CD4-positive, alpha-beta memory T cell (primary cell): ENCODE measurements around the gene VIPR2. TPM values are rescaled to one million over a fixed set of nuclear protein-coding genes. Genes with fewer than 3 reads are reported as not detected.
"Not testable (repeated sequence)": the region's sequence is repeated elsewhere in the genome, so short reads cannot be mapped to it uniquely, and the experiment has no call there.

ENCODE experiments used
- CTCF ChIA-PET: fragments of 350-600 bp; sonication (Branson Sonifier 250); formaldehyde crosslinking; loops from one replicate; lab custom pipeline; 2021; ENCODE audit warnings: inconsistent platforms; ENCODE audit not compliant: partially characterized antibody; lab: Charles Lee
- POLR2A ChIA-PET: fragments of 350-600 bp; sonication (Branson Sonifier 250); formaldehyde crosslinking; loops from one replicate; lab custom pipeline; 2021; ENCODE audit not compliant: partially characterized antibody; lab: Charles Lee
- DNase-seq, 5 donors: peaks; one replicate each; pipeline versions ENCODE4 v3.0.0 to v3.0.0-alpha.2; 2020 to 2022; ENCODE audit warnings: mixed read lengths in 1 of 5
- H3K27ac ChIP-seq: one replicate; pipeline ENCODE4 v1.7.0; 2013; ENCODE audit warnings: low read depth, low read length
- H3K27me3 ChIP-seq: 2 replicates; pipeline ENCODE4 v1.7.0; 2013; ENCODE audit warnings: mild to moderate bottlenecking, low read length, moderate library complexity; ENCODE audit not compliant: insufficient read depth
- H3K36me3 ChIP-seq: 2 replicates; pipeline ENCODE4 v1.7.0; 2013; ENCODE audit warnings: mild to moderate bottlenecking, low read length, moderate library complexity; ENCODE audit not compliant: insufficient read depth
- H3K4me1 ChIP-seq: 2 replicates; pipeline ENCODE4 v1.7.0; 2013; ENCODE audit warnings: mild to moderate bottlenecking, low read length, moderate library complexity; ENCODE audit not compliant: insufficient read depth
- H3K4me3 ChIP-seq, 2 donors: one replicate each; pipeline ENCODE4 v1.7.0; 2013; ENCODE audit warnings: low read length in 2 of 2, mild to moderate bottlenecking in 1 of 2
- H3K9me3 ChIP-seq, 2 donors: one replicate each; pipeline ENCODE4 v1.7.0; 2013; ENCODE audit warnings: low read length in 2 of 2, control low read depth in 1 of 2; ENCODE audit not compliant: control insufficient read depth in 1 of 2
- H3K27ac Mint-ChIP-seq, 7 donors: one replicate each; pipeline ENCODE4 v1.8.0; 2020 to 2021; ENCODE audit warnings: mixed read lengths in 7 of 7, mild to moderate bottlenecking in 6 of 7, inconsistent platforms in 3 of 7, moderate library complexity in 3 of 7
- H3K27me3 Mint-ChIP-seq, 2 donors: one replicate each; pipeline ENCODE4 v1.8.0; 2020 to 2021; ENCODE audit warnings: mixed read lengths in 2 of 2
- H3K36me3 Mint-ChIP-seq, 2 donors: one replicate each; pipeline ENCODE4 v1.8.0; 2020 to 2021; ENCODE audit warnings: mixed read lengths in 2 of 2, inconsistent platforms in 1 of 2, mild to moderate bottlenecking in 1 of 2
- H3K4me1 Mint-ChIP-seq, 4 donors: one replicate each; pipeline ENCODE4 v1.8.0; 2020 to 2021; ENCODE audit warnings: mixed read lengths in 4 of 4, mild to moderate bottlenecking in 1 of 4
- H3K4me3 Mint-ChIP-seq, 8 donors: one replicate each; pipeline ENCODE4 v1.8.0; 2020 to 2021; ENCODE audit warnings: mixed read lengths in 8 of 8, mild to moderate bottlenecking in 7 of 8, moderate library complexity in 6 of 8, inconsistent platforms in 3 of 8
- H3K9me3 Mint-ChIP-seq, 8 donors: one replicate each; pipeline ENCODE4 v1.8.0; 2020 to 2021; ENCODE audit warnings: mixed read lengths in 8 of 8, mild to moderate bottlenecking in 5 of 8, inconsistent platforms in 3 of 8, moderate library complexity in 1 of 8
- intact Hi-C: fragments of 100-400 bp; cut with micrococcal nuclease; formaldehyde crosslinking; loops from one replicate; pipeline ENCODE4 v1.15.1; 2023
- polyA plus RNA-seq, 2 donors: library from polyadenylated mRNA; unstranded; fragments of 300-500 nt; fragmentation: Illumina TruSeq; gene quantifications; one replicate each; pipeline ENCODE4 v1.2.3, GENCODE V29; 2021
- total RNA-seq, 2 experiments: library from RNA; stranded (reverse); gene quantifications; one replicate each; pipeline ENCODE4 v1.2.3, GENCODE V29; 2021

The VIPR2 gene
- total and polyA plus RNA-seq, 4 experiments from 2014 or later: 0.15 to 0.17 TPM; not detected in 2

DNA sequence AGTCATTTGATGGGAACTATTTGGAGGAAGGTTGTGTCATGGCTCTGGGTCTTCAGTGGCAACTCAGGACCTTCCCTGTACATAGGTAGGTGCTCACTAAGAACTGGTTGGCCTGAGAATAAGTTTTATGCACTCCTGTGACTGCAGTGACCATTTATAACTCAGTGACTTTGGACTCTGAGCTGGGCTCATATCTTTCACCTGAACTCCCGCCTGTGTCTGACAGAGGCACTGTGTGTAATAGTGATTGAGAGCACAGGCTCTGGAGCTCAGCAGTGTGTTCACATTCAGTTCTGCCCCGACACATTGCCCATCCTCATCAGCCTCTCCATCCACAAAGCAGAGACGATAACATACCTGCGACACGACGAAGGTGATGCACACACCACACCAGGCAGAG lies 34.6 kb upstream of the VIPR2 start:
- no peak for DNase-seq
- peaks cover 9 to 20% (median 13%) of the 10 kb centered on the region in 4 donors for H3K4me1 Mint-ChIP-seq
- peak overlapping the region in 1 of 7 donors; percentile 23 for H3K27ac Mint-ChIP-seq
- peaks cover 3 to 20% (median 15%) of the 10 kb centered on the region in 8 donors for H3K9me3 Mint-ChIP-seq
- no peaks in the 10 kb centered on the region for H3K36me3 ChIP-seq
- POLR2A ChIA-PET: no interaction called here
- H3K27me3 Mint-ChIP-seq: peaks cover 4 to 6% of the 10 kb centered on the region in 2 donors
- H3K4me1 ChIP-seq: peaks cover 7% of the 10 kb centered on the region
- H3K36me3 Mint-ChIP-seq: no peaks in the 10 kb centered on the region
- CTCF ChIA-PET: interaction anchor here (1.7 kb wide), 1 partner anchor 17 kb away, joined by 3 read pairs; no protein-coding TSS in a partner anchor
- no peaks in the 10 kb centered on the region for H3K27me3 ChIP-seq
- no peak overlapping the region for H3K4me3 ChIP-seq
- H3K4me3 Mint-ChIP-seq: no peak overlapping the region
- H3K9me3 ChIP-seq: peaks cover 0 to 9% of the 10 kb centered on the region in 2 donors
- intact Hi-C loops: no loop called here
- no peak overlapping the region for H3K27ac ChIP-seq

DNA sequence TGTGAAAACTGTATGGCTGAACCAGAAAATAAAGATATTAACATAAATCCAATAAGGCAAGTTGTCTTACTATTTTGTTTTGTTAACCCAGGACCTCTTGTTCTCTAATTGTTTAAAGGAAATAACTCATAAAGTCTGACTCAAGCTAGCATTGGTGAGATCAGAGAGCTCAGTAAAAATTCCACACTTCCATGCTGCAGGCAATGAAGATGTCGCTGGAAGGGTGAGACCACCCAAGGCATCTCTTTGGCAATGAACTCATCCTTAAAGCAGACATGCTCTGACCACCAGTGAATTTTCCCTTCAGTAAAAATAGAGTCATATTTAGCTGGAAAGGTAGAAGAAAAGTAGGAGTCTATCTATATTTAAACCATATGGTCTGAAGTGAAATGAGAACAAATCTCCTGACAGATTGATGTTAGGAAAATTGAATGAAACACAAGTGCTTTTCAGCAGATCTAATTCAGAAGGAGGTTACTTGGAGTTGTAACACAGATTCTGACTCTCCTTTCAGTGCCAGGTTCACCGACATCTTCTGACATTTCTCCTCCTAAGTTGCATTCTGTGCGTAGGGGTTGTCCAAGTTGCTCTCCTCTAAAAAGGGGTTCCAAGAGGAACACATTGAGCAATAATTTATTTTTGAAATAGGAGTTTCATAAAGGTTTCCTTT lies 32.8 kb upstream of the VIPR2 start:
- Mint-ChIP-seq H3K27ac (no peak overlapping the region), H3K36me3 (no peaks in the 10 kb centered on the region), H3K4me3 (no peak overlapping the region), H3K9me3 (peaks cover 3 to 27% (median 18%) of the 10 kb centered on the region in 8 donors), H3K4me1 (peaks cover 11 to 30% (median 20%) of the 10 kb centered on the region in 4 donors), H3K27me3 (peaks cover 0 to 2% of the 10 kb centered on the region in 2 donors)
- H3K4me1 ChIP-seq: peaks cover 11% of the 10 kb centered on the region
- peaks cover 0 to 9% of the 10 kb centered on the region in 2 donors for H3K9me3 ChIP-seq
- CTCF ChIA-PET: interaction anchor here (1.0 to 1.7 kb wide), 3 partner anchors 9 to 18 kb away, joined by 3 to 4 read pairs (median 3); no protein-coding TSS in a partner anchor
- H3K27me3 ChIP-seq: no peaks in the 10 kb centered on the region
- POLR2A ChIA-PET: no interaction called here
- H3K4me3 ChIP-seq: no peak overlapping the region
- no peaks in the 10 kb centered on the region for H3K36me3 ChIP-seq
- intact Hi-C loops: no loop called here
- no peak overlapping the region for H3K27ac ChIP-seq
- no peak for DNase-seq

DNA sequence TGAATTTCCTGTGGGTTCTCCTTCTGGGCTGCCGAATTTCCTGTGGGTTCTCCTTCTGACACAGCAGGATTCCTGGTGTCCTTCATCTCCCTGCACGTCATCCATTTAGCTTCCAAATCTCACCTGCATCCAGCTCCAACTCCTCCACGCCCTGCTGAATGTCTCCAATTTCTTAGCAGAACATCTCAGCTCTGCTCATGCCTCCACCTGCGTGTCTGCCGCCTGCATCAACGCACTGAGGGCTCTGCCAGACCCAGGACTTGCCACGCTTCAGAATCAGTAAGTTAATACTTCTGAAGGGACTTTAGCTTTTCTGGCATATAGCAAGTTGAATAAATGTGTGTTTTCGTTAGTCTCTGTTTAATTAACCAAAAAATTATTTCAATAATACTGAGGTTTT lies 31.1 kb upstream of the VIPR2 start:
- DNase-seq: peak; percentile 23 to 49 (median 30)
- no peaks in the 10 kb centered on the region for H3K36me3 ChIP-seq
- H3K4me1 ChIP-seq: peaks cover 11% of the 10 kb centered on the region
- Mint-ChIP-seq H3K36me3 (no peaks in the 10 kb centered on the region), H3K27ac (peak overlapping the region; percentile 54 to 93 (median 85)), H3K27me3 (peaks cover 0 to 2% of the 10 kb centered on the region in 2 donors), H3K4me3 (peak overlapping the region in 3 of 8 donors; percentile 18 to 51 (median 28)), H3K4me1 (peaks cover 11 to 30% (median 20%) of the 10 kb centered on the region in 4 donors), H3K9me3 (peaks cover 0 to 27% (median 18%) of the 10 kb centered on the region in 8 donors)
- H3K9me3 ChIP-seq: peaks cover 0 to 9% of the 10 kb centered on the region in 2 donors
- H3K4me3 ChIP-seq: no peak overlapping the region
- CTCF ChIA-PET: no interaction called here
- intact Hi-C loops: no loop called here
- POLR2A ChIA-PET: no interaction called here
- no peak overlapping the region for H3K27ac ChIP-seq
- no peaks in the 10 kb centered on the region for H3K27me3 ChIP-seq

DNA sequence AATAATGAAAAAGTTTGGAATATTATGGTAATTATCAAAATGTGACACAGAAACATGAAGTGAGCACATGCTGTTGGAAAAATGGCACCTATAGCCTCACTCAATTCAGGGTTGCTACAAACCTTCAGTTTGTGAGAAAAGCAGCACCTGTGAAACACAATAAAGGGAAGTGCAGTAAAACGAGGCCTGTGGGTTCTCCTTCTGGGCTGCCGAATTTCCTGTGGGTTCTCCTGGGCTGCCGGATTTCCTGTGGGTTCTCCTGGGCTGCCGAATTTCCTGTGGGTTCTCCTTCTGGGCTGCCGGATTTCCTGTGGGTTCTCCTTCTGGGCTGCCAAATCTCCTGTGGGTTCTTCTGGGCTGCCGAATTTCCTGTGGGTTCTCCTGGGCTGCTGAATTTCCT lies 30.4 kb upstream of the VIPR2 start:
- Histone ChIP-seq H3K4me1 (peaks cover 11% of the 10 kb centered on the region), H3K27ac (peak overlapping the region; percentile 9)
- Mint-ChIP-seq H3K9me3 (peaks cover 0 to 23% (median 14%) of the 10 kb centered on the region in 8 donors), H3K27ac (peak overlapping the region in 3 of 7 donors; percentile 68 to 82 (median 73)), H3K4me1 (peaks cover 11 to 30% (median 20%) of the 10 kb centered on the region in 4 donors)
- H3K27me3 Mint-ChIP-seq, CTCF ChIA-PET, H3K4me3 ChIP-seq, H3K9me3 ChIP-seq, H3K4me3 Mint-ChIP-seq, H3K27me3 ChIP-seq, H3K36me3 ChIP-seq, POLR2A ChIA-PET, H3K36me3 Mint-ChIP-seq, intact Hi-C loops: not testable (repeated sequence)
- DNase-seq: peak in 4 of 5 donors; percentile 51 to 66 (median 54)

DNA sequence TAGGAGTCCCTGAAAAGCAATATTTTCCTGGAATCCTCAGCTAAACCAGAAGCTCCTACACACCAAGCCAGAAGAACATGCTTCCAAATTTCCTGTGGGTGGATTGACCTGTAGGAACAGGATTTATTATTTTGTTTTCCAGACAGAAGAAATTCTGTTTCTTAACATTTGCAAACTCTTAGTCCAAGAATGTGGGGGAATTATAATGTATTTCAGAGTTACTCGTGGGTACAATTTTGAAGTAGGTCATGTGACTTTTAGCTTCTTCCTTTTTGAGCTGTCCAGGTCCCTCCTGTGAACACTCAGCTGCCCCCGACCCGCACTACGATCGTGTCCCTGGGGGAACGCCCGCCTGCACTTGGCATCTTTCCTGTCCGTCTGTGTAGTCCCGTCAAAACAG lies 27.7 kb upstream of the VIPR2 start:
- no peaks in the 10 kb centered on the region for H3K36me3 Mint-ChIP-seq
- ChIA-PET CTCF (no interaction called here), POLR2A (no interaction called here)
- H3K27me3 ChIP-seq: no peaks in the 10 kb centered on the region
- peaks cover 11 to 29% (median 20%) of the 10 kb centered on the region in 4 donors for H3K4me1 Mint-ChIP-seq
- H3K9me3 Mint-ChIP-seq: peaks cover 0 to 23% (median 12%) of the 10 kb centered on the region in 8 donors
- no peak overlapping the region for H3K27ac Mint-ChIP-seq
- peaks cover 11% of the 10 kb centered on the region for H3K4me1 ChIP-seq
- peaks cover 0 to 9% of the 10 kb centered on the region in 2 donors for H3K9me3 ChIP-seq
- no peak overlapping the region for H3K4me3 Mint-ChIP-seq
- intact Hi-C loops: no loop called here
- H3K27ac ChIP-seq: no peak overlapping the region
- peaks cover 0 to 1% of the 10 kb centered on the region in 2 donors for H3K27me3 Mint-ChIP-seq
- no peak for DNase-seq
- no peaks in the 10 kb centered on the region for H3K36me3 ChIP-seq
- no peak overlapping the region for H3K4me3 ChIP-seq

DNA sequence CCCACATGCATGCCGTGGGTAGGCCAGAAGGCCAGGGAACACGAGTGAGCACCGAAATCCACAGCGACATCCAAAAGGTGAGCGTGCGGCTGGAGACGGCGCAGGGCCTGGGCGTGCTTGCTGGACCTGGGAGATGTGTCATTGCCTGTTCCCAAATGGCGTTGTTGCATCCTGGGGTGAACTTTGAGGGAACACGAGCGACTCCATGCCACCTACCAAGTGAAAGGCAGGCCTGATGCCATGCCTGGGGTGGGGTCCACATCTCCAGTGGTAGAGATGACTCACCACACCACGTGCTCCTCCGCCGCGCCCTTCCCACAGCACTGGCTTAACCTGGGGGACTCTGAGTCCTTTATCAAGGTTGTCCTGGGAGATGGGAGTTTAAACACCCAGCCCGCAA lies 24.7 kb upstream of the VIPR2 start:
- Mint-ChIP-seq H3K27me3 (peaks cover 0 to 1% of the 10 kb centered on the region in 2 donors), H3K4me1 (peaks cover 4 to 12% (median 8%) of the 10 kb centered on the region in 4 donors), H3K36me3 (no peaks in the 10 kb centered on the region), H3K27ac (no peak overlapping the region), H3K4me3 (no peak overlapping the region), H3K9me3 (peaks cover 0 to 13% (median 5%) of the 10 kb centered on the region in 8 donors)
- Histone ChIP-seq H3K27me3 (no peaks in the 10 kb centered on the region), H3K9me3 (no peaks in the 10 kb centered on the region), H3K27ac (no peak overlapping the region), H3K36me3 (no peaks in the 10 kb centered on the region), H3K4me1 (peaks cover 5% of the 10 kb centered on the region), H3K4me3 (no peak overlapping the region)
- ChIA-PET CTCF (no interaction called here), POLR2A (no interaction called here)
- intact Hi-C loops: no loop called here
- no peak for DNase-seq

DNA sequence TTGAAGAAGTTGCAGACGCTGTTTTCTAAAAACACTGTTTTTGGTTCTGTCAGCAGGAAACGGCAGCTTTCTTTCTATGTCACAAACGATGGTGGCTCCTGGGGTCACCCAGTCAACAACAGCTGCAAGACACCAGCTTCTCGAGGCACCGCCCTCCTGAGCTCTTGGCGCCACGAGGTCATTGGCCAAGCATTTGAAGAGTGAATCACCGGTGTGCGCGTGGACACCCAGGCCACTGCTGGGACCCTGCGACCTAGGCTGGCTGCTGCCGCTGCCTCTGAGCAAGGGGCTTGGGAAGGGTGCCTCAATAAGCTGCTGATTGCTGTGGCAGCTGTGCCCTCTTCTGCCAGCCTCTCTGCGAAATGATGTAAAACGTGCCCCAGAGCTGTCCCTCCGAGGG lies 22.5 kb upstream of the VIPR2 start:
- H3K4me3 ChIP-seq: no peak overlapping the region
- Mint-ChIP-seq H3K36me3 (no peaks in the 10 kb centered on the region), H3K9me3 (no peaks in the 10 kb centered on the region), H3K4me3 (no peak overlapping the region), H3K27ac (no peak overlapping the region), H3K4me1 (no peaks in the 10 kb centered on the region), H3K27me3 (peaks cover 0 to 1% of the 10 kb centered on the region in 2 donors)
- DNase-seq: no peak
- no peaks in the 10 kb centered on the region for H3K27me3 ChIP-seq
- H3K9me3 ChIP-seq: no peaks in the 10 kb centered on the region
- H3K4me1 ChIP-seq: no peaks in the 10 kb centered on the region
- no peaks in the 10 kb centered on the region for H3K36me3 ChIP-seq
- intact Hi-C loops: no loop called here
- CTCF ChIA-PET: no interaction called here
- POLR2A ChIA-PET: no interaction called here
- no peak overlapping the region for H3K27ac ChIP-seq
